ENCODE results near the gene LAMA1.

DNA sequence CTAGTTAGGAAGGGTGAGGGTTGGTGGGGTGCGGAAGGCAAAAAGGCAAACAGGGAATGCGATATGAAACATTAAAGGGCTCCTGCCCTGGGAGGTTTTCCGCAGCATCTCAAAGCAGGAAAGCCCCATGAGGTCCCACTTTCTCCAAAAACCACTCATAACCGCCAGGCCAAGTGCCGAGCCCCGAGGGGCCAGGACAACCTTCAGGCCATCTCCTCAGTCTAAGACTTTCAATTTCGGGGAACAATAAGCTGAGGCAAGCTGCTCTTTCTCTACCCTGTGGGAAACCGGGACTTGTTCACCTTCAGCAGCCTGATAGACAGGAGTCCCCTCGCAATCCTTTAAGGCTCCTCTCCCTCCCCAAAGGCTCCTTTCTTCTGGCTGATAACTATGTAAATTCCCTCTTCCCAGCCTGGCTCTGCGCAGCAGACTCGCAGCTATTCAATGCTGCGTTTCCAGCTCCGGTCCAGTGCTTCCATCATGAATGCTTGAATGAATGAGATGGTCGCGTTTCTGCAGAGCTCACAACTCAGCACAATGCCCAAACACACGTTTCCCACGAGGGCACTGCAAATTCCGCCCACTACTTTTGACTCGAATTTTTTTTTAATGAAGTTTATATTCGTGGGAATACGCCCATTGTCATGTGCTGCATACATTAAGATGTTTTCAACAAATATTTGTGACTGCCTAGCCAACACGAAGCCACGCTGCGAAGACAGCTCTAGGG is 1.4 kb downstream of the LAMA1 start:
- TF ChIP-seq, protein P1, sequence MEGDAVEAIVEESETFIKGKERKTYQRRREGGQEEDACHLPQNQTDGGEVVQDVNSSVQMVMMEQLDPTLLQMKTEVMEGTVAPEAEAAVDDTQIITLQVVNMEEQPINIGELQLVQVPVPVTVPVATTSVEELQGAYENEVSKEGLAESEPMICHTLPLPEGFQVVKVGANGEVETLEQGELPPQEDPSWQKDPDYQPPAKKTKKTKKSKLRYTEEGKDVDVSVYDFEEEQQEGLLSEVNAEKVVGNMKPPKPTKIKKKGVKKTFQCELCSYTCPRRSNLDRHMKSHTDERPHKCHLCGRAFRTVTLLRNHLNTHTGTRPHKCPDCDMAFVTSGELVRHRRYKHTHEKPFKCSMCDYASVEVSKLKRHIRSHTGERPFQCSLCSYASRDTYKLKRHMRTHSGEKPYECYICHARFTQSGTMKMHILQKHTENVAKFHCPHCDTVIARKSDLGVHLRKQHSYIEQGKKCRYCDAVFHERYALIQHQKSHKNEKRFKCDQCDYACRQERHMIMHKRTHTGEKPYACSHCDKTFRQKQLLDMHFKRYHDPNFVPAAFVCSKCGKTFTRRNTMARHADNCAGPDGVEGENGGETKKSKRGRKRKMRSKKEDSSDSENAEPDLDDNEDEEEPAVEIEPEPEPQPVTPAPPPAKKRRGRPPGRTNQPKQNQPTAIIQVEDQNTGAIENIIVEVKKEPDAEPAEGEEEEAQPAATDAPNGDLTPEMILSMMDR (IDR thresholded peaks at IDR 0.05), result no peak
- no peak for TF ChIP-seq POLR2A (IDR thresholded peaks at IDR 0.05)
